Kidney epithelial cell (primary cell): ENCODE measurements around the gene GLT8D1. TPM values are rescaled to one million over a fixed set of nuclear protein-coding genes. Genes with fewer than 3 reads are reported as not detected.
"Not testable (repeated sequence)": the region's sequence is repeated elsewhere in the genome, so short reads cannot be mapped to it uniquely, and the experiment has no call there.

Experiments
- DNase-seq: peaks from one replicate; pipeline ENCODE4 v3.0.0-alpha.2; 2010; ENCODE audit warnings: low read depth
- H3K27me3 ChIP-seq: 2 replicates; pipeline ENCODE4 v1.6.0; 2011; ENCODE audit warnings: low read length; ENCODE audit not compliant: control insufficient read depth, insufficient read depth
- H3K36me3 ChIP-seq: 2 replicates; pipeline ENCODE4 v1.5.1; 2011; ENCODE audit warnings: low read length; ENCODE audit not compliant: control insufficient read depth, insufficient read depth
- H3K4me3 ChIP-seq: 2 replicates; pipeline ENCODE4 v1.5.1; 2011; ENCODE audit warnings: low read depth, mild to moderate bottlenecking, control low read depth, low read length
- CTCF ChIP-seq: IDR thresholded peaks from 2 replicates; pipeline ENCODE4 v1.5.1; 2011; ENCODE audit warnings: mild to moderate bottlenecking, moderate library complexity, low read length, control low read depth, inconsistent platforms; ENCODE audit not compliant: insufficient read depth, poor library complexity, severe bottlenecking
- total RNA-seq: library from RNA; depleted of rRNA; stranded (reverse); fragments of >200 nt; gene quantifications from 2 replicates; pipeline ENCODE4 v1.2.3, GENCODE V29; 2015

The GLT8D1 gene
- total RNA-seq, 1 donor from 2014 or later: 40.9 TPM

GRCh38 chr3:52682016-52682415 lies 23.6 kb downstream of the GLT8D1 start:
- peak; percentile 56 for DNase-seq

GRCh38 chr3:52681596-52681995 lies 24.0 kb downstream of the GLT8D1 start:
- H3K36me3 ChIP-seq: peaks cover 3% of the 10 kb centered on the region
- no peaks in the 10 kb centered on the region for H3K27me3 ChIP-seq
- DNase-seq: no peak
- H3K4me3 ChIP-seq: no peak overlapping the region
- no peak for TF ChIP-seq CTCF

More at GRCh38 chr3:52682016-52682415, 23.6 kb downstream of the GLT8D1 start:
- Histone ChIP-seq H3K36me3 (peaks cover 3% of the 10 kb centered on the region), H3K4me3 (no peak overlapping the region), H3K27me3 (no peaks in the 10 kb centered on the region)
- TF ChIP-seq CTCF: peak; percentile 41

- no peak for TF ChIP-seq CTCF
- H3K27me3 ChIP-seq: no peaks in the 10 kb centered on the region
- H3K36me3 ChIP-seq: peaks cover 5% of the 10 kb centered on the region
- no peak overlapping the region for H3K4me3 ChIP-seq
- DNase-seq: no peak
These were observed 25.8 kb downstream of the GLT8D1 start for GRCh38 chr3:52679811-52680210.

- no peak for TF ChIP-seq CTCF
These were observed 26.4 kb downstream of the GLT8D1 start for GRCh38 chr3:52679199-52679538.

GRCh38 chr3:52678265-52679198 lies 27.1 kb downstream of the GLT8D1 start:
- H3K36me3 ChIP-seq: peaks cover 5% of the 10 kb centered on the region
- no peak for DNase-seq
- H3K27me3 ChIP-seq: no peaks in the 10 kb centered on the region
- H3K4me3 ChIP-seq: no peak overlapping the region
- TF ChIP-seq CTCF: no peak

More at GRCh38 chr3:52679199-52679538, 26.4 kb downstream of the GLT8D1 start:
- DNase-seq: no peak
- H3K36me3 ChIP-seq: peaks cover 5% of the 10 kb centered on the region
- H3K27me3 ChIP-seq: no peaks in the 10 kb centered on the region
- H3K4me3 ChIP-seq: no peak overlapping the region

- H3K4me3 ChIP-seq, DNase-seq, H3K36me3 ChIP-seq, H3K27me3 ChIP-seq: not testable (repeated sequence)
These were observed 29.4 kb downstream of the GLT8D1 start for GRCh38 chr3:52676201-52676600.
